HK-2 (cell line): ENCODE data around the gene PLCZ1.
"Not testable (repeated sequence)": the region's sequence is repeated elsewhere in the genome, so short reads cannot be mapped to it uniquely, and the experiment has no call there.

Experiments used
- DNase-seq: peaks from one replicate; pipeline ENCODE4 v3.0.0-alpha.2; 2018; ENCODE audit not compliant: unreplicated experiment

PLCZ1 gene, protein sequence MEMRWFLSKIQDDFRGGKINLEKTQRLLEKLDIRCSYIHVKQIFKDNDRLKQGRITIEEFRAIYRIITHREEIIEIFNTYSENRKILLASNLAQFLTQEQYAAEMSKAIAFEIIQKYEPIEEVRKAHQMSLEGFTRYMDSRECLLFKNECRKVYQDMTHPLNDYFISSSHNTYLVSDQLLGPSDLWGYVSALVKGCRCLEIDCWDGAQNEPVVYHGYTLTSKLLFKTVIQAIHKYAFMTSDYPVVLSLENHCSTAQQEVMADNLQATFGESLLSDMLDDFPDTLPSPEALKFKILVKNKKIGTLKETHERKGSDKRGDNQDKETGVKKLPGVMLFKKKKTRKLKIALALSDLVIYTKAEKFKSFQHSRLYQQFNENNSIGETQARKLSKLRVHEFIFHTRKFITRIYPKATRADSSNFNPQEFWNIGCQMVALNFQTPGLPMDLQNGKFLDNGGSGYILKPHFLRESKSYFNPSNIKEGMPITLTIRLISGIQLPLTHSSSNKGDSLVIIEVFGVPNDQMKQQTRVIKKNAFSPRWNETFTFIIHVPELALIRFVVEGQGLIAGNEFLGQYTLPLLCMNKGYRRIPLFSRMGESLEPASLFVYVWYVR

DNA sequence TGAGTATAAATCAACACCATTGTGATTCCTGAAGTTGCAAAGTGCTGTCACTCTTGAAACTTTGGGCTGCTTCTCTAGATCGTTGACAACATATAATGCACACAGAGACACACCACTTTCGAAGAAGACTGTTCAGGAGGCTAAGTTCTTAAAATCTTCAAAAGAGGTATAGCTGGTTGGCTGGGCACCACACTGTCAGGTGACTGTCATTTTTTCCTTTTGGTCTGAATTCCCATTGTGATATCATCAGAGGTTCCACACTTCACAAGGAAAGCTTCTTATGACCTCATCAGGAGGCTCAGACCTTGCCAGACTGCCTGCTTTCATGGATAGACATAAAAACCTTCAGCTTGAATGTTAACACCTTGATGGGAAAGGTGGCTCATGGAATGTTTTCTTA is at the start of gene PLCZ1, which contains the start of gene CAPZA3:
Gene PLCZ1 (minus strand): TSS at position 194 of the 400 bp plus-strand sequence. CDS start 641 bp downstream, outside the sequence.
Gene CAPZA3 (plus strand): TSS at position 301 of the 400 bp plus-strand sequence. CDS start 150 bp downstream, outside the sequence.
- DNase-seq, result no peak

DNA sequence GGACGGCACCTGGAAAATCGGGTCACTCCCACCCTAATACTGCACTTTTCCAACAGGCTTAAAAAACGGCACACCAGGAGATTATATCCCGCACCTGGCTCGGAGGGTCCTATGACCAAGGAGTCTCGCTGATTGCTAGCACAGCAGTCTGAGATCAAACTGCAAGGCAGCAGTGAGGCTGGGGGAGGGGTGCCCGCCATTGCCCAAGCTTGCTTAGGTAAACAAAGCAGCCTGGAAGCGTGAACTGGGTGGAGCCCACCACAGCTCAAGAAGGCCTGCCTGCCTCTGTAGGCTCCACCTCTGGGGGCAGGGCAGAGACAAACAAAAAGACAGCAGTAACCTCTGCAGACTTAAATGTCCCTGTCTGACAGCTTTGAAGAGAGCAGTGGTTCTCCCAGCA is 47.7 kb upstream of the PLCZ1 start:
- not testable (repeated sequence) for DNase-seq

DNA sequence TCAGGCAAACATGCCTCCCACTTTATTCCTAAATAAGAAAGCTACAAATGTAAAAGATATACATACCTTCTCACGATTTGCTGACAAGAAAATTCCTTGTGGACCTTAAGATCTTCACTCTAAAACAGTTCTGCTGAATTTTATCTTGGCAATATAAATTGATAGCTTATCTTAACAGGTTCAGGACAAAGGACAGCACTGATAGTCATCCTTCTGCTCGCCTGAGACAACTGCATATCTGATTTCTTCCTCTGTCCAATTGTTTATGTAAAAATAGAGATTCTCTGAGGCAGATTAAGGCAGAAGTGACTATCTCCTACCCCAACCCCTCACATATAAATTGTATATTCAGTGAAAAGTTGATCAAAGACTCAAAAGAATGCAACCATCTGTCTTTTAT is 45.0 kb upstream of the PLCZ1 start:
- no peak for DNase-seq

DNA sequence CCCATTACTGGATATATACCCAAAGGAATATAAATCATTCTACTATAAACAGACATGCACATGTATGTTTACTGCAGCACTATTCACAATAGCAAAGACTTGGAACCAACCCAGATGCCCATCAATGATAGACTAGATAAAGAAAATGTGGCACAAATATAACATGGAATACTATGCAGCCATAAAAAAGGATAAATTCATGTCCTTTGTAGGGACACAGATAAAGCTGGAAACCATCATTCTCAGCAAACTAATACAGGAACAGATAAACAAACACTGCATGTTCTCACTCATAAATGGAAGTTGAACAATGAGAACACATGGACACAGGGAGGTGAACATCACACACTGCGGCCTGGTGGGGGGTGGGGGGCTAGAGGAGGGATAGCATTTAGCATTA is 28.7 kb upstream of the PLCZ1 start:
- DNase-seq, result not testable (repeated sequence)

DNA sequence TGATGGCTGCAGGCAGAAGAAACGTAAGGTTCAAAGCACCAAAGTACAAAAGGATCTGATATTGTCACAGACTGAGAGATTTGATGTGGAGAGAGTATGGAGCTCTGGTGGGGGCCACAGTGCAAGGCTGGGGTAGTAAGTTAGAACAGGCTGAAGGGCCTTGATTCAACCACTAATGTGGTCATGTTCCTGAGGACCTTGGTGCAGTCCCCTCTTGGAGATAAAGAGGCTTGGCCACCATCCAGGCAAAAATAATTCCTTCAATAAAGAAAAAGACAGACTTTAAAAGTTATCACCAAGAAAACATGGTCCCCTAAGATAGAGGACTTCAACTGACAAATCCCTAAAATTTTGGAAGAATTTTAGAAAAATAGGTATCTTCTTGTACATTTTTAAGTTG is 17.5 kb upstream of the PLCZ1 start:
- DNase-seq, result no peak

DNA sequence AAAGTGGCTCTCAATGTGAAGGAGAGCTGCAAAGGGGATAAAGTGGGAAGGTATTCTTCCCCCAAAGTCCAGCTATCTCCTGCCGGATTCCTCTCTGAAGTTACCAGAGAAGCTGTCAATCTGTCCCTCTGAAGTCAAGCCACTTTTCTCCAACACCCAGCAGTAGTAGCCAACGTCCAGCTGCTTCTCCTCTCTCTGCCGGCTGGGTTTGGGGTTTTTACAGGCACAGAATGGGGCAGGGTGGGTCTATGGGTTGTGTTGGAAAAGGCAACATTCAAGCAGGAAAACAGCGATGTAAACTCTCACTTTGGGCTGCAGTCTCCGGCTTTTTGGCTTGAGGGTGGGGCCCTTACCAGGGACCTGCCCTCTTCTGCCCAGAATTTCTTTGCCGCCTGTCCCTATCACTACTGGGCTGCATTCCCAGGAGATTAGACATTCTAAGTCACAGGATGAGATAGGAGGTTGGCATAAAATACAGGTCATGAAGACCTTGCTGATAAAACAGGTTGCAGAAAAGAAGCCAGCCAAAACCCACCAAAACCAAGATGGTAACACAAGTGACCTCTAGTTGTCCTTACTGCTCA is 16.4 kb upstream of the PLCZ1 start:
- no peak for DNase-seq

DNA sequence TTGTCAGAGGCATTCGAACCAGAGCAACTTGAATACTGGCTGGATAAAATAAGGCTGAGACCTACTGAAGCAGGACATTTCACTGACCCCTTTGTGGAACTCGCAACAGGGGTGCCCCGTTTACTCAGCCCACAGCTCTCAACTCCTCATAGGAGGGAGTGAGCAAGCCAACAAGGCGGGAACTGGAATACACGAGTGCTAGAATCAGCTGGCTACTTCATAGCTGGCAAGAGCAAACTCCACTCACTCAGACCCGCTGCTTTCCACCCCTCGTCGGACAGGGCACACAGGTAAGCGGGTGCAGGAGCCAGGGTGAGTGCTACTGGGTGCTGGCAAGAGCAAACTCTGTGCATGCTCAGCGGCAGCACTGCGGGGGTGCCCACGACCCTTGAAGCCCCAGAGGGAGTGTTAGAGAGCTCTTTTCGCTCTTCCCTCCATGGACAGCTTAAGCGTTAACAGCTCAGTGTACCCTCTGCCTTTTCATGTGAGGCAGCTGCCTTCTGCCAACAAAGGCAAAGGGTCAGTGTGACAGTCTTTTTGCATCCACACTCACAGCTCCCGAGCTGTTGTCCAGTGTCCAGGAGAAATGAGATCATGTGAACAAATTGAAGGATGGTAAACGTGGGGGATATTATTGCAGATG is 15.8 kb upstream of the PLCZ1 start:
- DNase-seq, result no peak

DNA sequence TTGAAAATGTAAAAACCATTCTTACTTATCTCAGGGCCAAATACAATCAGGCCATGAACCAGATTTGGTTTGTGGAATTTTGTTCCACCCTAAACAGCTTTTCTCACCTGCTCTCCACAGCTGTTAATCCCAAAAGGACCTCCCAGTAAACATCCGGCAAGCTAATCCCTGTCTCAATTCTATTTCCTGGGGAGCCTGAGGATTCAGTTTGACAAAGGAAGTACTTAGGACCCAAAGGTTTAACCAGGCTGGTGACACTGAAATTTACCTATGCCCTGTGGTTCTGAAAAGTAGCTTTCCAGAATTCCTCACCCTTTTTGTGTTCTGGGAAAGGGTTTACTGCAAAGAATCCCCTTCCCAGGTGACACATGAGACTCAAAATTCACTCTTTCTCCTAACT is 15.1 kb upstream of the PLCZ1 start:
- no peak for DNase-seq

DNA sequence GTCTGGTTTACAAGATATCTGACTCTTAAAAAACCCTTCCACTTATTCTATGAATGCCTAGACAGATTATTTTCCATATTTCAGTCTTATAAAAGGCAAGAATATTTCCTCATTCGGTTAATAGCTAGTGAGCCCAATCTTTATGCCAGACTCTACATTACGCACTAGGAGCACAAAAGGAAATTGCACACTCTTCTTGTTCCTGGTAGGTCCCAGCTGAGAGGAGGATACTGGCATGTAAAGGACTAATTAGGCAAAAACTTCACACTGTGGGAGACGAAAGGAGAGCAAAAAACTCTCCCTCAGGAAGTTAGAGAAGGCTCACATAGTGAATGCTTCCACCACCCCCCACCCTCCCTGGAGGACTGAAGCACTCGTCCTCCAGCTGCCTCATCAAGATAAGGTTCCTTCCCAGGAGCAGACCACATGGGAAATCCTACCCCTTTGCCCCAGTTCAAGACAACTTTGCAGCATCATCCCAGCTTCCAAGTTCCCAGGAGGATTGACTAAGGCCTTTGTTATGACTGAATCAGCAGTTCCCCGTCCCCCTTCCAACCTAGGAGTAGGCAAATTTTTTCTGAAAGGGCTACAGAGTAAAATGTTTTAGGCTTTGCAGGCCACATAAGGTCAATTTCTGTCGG is 14.6 kb upstream of the PLCZ1 start:
- peak; percentile 7 for DNase-seq

DNA sequence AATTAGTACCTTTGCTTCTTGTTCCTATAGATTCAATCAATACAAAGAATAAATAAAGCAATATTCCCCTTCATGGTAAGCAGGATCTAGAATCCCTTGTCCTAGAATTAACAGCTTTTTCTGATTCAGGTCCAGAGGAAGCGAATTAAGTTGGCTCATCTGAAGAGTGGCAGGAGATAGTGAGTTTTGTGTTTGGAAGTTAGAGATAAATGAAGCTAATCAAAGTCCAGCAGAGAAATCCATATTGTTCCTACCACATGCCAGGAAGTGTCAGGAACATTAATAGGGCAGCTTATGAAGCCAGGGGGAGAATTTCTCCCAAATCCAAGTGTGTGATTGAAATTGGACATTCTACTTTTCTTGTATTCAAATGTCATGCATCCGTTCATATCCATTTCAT is 14.1 kb upstream of the PLCZ1 start:
- DNase-seq, result no peak

DNA sequence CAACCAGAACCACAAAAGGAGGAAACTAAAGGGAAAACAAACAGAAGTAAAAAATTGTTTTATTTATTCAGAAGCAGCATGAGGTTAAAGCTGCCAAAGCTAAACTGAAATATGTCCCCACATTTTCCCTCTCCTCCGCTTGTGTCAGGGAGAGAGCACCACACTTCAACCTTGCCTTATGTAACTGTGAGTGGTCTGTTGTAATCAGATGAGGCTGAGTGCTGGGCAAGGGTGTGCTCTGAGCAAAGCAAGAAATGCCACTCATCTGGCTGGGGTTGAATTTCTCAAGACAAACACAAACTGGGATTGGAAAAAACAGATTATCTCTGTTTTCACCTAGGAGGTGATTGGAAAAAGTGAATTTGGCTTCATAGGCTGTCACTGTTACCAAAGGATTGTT is 12.3 kb upstream of the PLCZ1 start:
- DNase-seq, result no peak

DNA sequence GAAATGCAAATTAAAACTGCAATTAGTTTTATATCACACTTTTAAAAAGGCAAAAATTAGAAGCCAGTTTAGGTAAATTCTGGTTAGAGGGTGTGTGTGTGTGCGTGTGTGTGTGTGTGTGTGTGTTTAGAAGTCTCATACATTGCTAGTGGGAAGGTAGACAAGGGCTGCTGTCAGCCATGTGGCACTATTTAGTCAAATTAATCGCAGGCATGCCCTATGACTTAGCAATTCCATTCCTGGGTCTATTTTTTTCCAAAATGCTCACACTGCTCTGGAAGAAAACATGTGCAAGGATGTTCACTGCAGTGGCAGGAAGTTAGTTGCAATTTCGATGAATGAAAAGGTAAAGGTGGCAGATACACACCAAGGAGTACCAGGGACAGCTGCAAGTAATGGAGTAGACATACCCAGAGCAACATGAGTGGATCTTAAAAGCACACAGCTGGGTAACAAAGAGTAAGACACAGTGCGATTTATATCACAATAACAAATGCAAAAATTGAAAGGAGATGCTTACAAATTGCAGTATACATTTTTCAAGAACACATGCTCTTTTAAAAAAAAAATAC is 11.7 kb upstream of the PLCZ1 start:
- no peak for DNase-seq

DNA sequence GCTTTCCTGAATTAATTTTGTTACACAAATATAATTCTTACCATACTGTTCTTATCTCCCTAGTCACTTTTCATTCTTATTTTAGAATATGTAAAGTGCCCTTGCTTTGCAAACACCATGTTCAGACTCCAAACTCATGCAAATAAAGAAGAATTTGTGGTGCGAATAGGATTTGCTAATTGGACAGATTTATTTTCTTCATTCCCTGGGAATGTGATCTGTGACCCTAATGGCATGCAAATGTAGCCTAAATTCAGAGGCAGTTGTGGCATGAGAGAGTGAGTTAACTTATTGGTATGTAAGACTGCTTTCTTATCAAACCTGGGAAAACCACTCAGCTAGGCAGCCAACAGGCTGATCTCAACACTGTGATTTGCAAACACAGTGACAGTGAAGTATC is 10.1 kb upstream of the PLCZ1 start:
- peak; percentile 10 for DNase-seq

DNA sequence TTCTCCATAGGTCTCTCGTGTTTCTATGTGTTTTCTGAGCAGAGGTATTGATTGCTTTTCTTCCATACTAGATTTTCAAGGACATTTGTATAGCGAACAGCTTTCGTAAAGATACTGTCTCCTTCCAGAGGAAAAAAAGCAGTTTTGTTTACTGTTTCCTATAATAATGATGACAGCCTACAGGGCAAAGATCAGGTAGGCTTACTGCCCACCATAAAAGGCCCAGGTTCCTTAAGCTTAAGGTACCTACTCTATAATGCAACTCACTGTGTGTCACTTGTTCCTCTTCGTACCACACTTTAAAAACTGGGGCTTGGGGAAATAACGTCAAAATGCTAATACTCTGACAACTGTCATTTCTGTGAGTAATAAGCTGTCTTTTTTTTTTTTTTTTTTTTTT is 6.7 kb downstream of the PLCZ1 start:
- DNase-seq, result no peak

DNA sequence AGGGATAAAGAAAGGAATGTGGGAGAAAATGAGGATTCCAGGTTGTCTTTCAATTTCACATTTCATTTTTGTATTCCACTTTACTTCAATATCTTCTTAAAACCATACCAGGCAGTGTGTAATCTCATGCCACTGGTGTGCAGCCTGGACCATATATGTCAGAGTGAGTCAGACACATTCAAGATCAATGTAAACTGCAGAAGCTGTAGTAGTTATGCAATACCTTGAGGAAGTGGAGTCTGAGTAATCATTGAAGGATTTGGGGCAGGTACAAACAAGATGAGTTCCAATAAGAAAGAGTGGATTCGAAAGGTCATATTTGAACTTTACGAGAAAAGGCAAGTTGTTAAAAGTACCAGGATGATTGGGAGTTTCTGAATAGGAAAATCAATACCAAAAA is 14.1 kb downstream of the PLCZ1 start:
- DNase-seq, result no peak

DNA sequence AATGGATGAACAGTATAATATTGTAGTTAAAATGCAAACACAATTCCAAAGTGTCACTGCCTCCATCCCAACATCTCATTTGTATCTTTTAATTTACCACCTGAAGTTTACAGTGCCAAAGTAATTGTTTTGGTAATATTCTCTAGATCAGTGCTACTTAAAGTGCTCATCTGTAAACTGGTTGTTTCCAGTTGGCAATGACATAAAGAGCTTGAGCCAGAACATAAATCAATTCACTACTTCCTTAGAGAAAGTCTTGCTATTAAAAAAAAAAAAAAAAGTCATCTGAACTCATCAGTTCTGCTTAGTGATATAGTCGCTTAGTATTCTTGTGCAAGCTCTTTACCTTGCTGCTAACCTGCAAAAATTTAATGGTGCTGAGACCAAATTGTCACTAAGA is 16.4 kb downstream of the PLCZ1 start:
- DNase-seq, result no peak

DNA sequence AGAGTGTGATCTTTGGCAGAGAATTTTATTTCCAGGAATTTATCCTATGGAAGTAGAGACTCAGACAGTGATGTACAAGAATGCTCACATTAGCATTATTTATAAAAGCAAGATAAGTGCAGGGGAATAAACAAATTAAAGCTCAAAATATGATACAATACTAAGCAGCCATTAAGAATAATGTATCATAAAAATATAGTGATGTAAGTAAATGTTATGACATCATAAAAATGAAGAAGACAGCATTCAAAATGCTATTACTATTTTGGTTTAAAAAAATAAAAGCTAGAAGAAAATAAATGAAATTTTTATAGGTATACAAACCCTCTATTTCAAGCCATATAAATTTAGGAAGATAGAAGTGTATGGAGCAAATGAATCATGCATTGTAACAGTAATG is 17.1 kb downstream of the PLCZ1 start:
- no peak for DNase-seq

DNA sequence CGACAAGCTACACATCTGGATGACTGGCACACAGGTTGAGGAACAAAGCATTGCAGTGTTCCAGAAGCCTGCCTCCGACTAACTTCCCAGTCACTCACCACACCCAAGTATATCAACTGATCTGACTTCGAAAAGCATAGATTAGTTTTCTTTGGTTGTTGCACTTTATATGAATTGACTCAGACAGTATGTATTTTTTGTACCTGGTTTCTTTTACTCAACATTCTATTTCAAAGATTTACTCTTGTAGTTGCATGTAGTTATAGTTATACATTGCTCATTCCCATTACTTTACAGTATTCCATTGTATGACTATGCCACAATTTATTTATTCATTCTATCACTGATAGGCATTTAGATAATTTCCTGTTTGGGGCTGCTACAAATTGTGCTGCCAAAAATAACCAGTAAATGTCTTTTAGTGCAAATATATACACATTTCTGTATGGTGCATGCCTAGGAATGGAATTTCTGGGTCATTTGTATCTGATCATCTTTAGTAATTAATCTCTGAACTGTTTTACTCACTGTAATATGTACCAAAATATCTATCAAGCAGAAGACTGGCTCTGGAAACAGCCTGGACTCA is 17.8 kb downstream of the PLCZ1 start:
- no peak for DNase-seq

DNA sequence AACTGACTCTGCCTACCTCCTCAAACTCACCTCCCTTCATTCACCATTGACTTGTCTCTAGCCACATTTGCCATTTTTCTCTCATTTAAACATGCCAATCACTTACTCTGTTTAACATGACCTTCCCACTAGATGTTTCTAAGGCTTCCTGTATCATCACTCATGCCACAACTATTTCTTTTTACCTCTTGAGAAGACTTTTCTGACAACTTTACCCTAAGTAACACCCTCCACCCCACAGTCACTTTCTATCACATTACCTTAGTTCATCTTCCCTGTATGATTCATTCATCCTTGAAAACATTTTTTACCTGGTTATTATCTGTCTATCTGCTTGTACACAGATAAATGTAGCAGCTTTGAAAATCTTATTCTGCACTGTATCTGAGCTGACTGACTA is 19.4 kb downstream of the PLCZ1 start:
- DNase-seq, result no peak

DNA sequence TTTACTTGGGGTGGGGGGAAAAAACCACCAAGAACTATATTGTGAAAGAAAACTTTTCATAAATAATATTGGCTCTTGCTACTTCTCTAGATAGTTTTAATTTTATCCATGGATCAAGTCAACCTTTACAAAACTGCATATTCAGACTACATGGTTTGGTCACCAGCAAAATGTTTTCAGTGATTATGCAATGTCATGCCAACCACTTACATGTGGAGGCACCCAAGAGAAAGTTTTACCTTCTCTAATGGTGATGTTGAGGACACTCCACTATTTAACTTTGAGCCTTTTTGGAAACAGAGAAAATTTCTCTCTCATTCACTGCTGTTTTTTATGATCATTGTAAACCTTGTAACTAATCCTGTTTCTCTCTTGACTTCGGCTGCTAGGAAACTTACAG is 21.6 kb downstream of the PLCZ1 start:
- no peak for DNase-seq

DNA sequence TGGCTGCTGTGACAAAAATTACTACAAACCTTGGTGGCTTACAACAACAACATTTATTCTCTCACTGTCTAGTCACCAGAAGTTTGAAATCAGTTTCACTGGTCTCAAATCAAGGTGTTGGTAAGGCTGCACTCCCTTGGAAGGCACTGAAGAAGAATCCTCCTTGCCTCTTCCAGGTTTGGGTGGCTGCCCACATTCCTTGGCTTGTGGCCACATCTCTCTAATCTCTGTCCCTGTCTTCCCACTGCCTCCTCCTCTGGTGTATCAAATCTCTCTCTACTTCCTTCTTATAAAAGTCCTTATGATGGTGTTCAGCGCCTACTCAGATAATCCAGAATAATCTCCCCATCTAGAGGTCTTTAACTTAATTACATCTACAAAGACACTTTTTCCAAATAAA is 31.0 kb downstream of the PLCZ1 start:
- no peak for DNase-seq
